Astrocyte (in vitro differentiated cells and primary cell): ENCODE results near the gene NRARP. TPM values are rescaled to one million over a fixed set of nuclear protein-coding genes. Genes with fewer than 3 reads are reported as not detected.

Experiments used
- DNase-seq: peaks from one replicate; pipeline ENCODE4 v3.0.0-alpha.2; 2010; ENCODE audit warnings: low read depth
- FAIRE-seq: peaks from 2 replicates; lab custom pipeline; 2011; peaks lifted over from hg19 to GRCh38; lab: Jason Lieb, UNC
- H2AFZ ChIP-seq: 2 replicates; pipeline ENCODE4 v1.6.0; 2012; ENCODE audit warnings: low read depth, low read length, inconsistent platforms
- H3K27ac ChIP-seq: 2 replicates; pipeline ENCODE4 v1.5.1; 2011; ENCODE audit warnings: low read depth, low read length, inconsistent platforms
- H3K27me3 ChIP-seq: 2 replicates; pipeline ENCODE4 v1.6.0; 2011; ENCODE audit warnings: low read length, inconsistent platforms; ENCODE audit not compliant: insufficient read depth
- H3K36me3 ChIP-seq: 2 replicates; pipeline ENCODE4 v1.5.1; 2011; ENCODE audit warnings: low read length, inconsistent platforms; ENCODE audit not compliant: insufficient read depth
- H3K4me1 ChIP-seq: 2 replicates; pipeline ENCODE4 v1.5.1; 2011; ENCODE audit warnings: low read length, inconsistent platforms; ENCODE audit not compliant: insufficient read depth
- H3K4me2 ChIP-seq: 2 replicates; pipeline ENCODE4 v1.6.0; 2012; ENCODE audit warnings: low read length, inconsistent platforms
- H3K4me3 ChIP-seq: 2 replicates; pipeline ENCODE4 v1.5.1; 2011; ENCODE audit warnings: low read depth, mild to moderate bottlenecking, low read length, inconsistent platforms; ENCODE audit not compliant: insufficient read depth
- H3K79me2 ChIP-seq: 2 replicates; pipeline ENCODE4 v1.6.0; 2012; ENCODE audit warnings: mild to moderate bottlenecking, low read length, inconsistent platforms; ENCODE audit not compliant: insufficient read depth
- H3K9ac ChIP-seq: 2 replicates; pipeline ENCODE4 v1.6.0; 2012; ENCODE audit warnings: mild to moderate bottlenecking, low read length, inconsistent platforms
- H3K9me3 ChIP-seq: 2 replicates; pipeline ENCODE4 v1.5.1; 2012; ENCODE audit warnings: low read depth, mild to moderate bottlenecking, low read length, inconsistent platforms; ENCODE audit not compliant: insufficient read depth
- H4K20me1 ChIP-seq: 2 replicates; pipeline ENCODE4 v1.6.0; 2012; ENCODE audit warnings: low read length, inconsistent platforms; ENCODE audit not compliant: insufficient read depth
- H3K27ac Mint-ChIP-seq: one replicate; pipeline ENCODE4 v1.8.0; 2021; ENCODE audit warnings: mild to moderate bottlenecking, mixed read lengths; ENCODE audit not compliant: unreplicated experiment
- H3K27me3 Mint-ChIP-seq: one replicate; pipeline ENCODE4 v1.8.0; 2021; ENCODE audit warnings: low read depth, mixed read lengths; ENCODE audit not compliant: unreplicated experiment
- H3K36me3 Mint-ChIP-seq: one replicate; pipeline ENCODE4 v1.8.0; 2021; ENCODE audit warnings: low read depth, mixed read lengths; ENCODE audit not compliant: unreplicated experiment
- H3K4me1 Mint-ChIP-seq: one replicate; pipeline ENCODE4 v1.8.0; 2021; ENCODE audit warnings: low read depth, mixed read lengths; ENCODE audit not compliant: unreplicated experiment
- H3K4me3 Mint-ChIP-seq: one replicate; pipeline ENCODE4 v1.8.0; 2021; ENCODE audit warnings: mild to moderate bottlenecking, moderate library complexity, mixed read lengths; ENCODE audit not compliant: unreplicated experiment
- H3K9me3 Mint-ChIP-seq: one replicate; pipeline ENCODE4 v1.8.0; 2021; ENCODE audit warnings: mild to moderate bottlenecking, mixed read lengths; ENCODE audit not compliant: unreplicated experiment
- EZH2 ChIP-seq: IDR thresholded peaks from 2 replicates; pipeline ENCODE4 v1.6.1; 2012; ENCODE audit warnings: mild to moderate bottlenecking, low read length, inconsistent platforms; ENCODE audit not compliant: insufficient read depth
- total RNA-seq: library from RNA; stranded (reverse); gene quantifications from 2 replicates; pipeline ENCODE4 v1.2.1, GENCODE V29; 2021
- TF ChIP-seq, protein P1 (sequence below): IDR thresholded peaks from 2 replicates; pipeline ENCODE4 v1.5.1; 2011; ENCODE audit warnings: low read depth, mild to moderate bottlenecking, inconsistent platforms, low read length, moderate library complexity; ENCODE audit not compliant: insufficient read depth

Gene NRARP
- total RNA-seq, 1 donor from 2014 or later: 7.3 TPM

GRCh38 chr9:137318602-137319001, 16.5 kb upstream of the NRARP start:
- no peaks in the 10 kb centered on the region for H3K36me3 Mint-ChIP-seq
- no peak overlapping the region for H3K4me3 Mint-ChIP-seq
- no peak overlapping the region for H3K4me2 ChIP-seq
- no peak overlapping the region for H3K4me3 ChIP-seq
- H2AFZ ChIP-seq: no peak overlapping the region
- no peak overlapping the region for H3K27ac ChIP-seq
- no peaks in the 10 kb centered on the region for H3K79me2 ChIP-seq
- H4K20me1 ChIP-seq: no peaks in the 10 kb centered on the region
- no peaks in the 10 kb centered on the region for H3K36me3 ChIP-seq
- H3K4me1 ChIP-seq: peaks cover 7% of the 10 kb centered on the region
- DNase-seq: no peak
- no peaks in the 10 kb centered on the region for H3K9me3 Mint-ChIP-seq
- no peak for FAIRE-seq
- no peaks in the 10 kb centered on the region for H3K9me3 ChIP-seq
- H3K27me3 ChIP-seq: no peaks in the 10 kb centered on the region
- TF ChIP-seq EZH2: no peak
- TF ChIP-seq, protein P1, sequence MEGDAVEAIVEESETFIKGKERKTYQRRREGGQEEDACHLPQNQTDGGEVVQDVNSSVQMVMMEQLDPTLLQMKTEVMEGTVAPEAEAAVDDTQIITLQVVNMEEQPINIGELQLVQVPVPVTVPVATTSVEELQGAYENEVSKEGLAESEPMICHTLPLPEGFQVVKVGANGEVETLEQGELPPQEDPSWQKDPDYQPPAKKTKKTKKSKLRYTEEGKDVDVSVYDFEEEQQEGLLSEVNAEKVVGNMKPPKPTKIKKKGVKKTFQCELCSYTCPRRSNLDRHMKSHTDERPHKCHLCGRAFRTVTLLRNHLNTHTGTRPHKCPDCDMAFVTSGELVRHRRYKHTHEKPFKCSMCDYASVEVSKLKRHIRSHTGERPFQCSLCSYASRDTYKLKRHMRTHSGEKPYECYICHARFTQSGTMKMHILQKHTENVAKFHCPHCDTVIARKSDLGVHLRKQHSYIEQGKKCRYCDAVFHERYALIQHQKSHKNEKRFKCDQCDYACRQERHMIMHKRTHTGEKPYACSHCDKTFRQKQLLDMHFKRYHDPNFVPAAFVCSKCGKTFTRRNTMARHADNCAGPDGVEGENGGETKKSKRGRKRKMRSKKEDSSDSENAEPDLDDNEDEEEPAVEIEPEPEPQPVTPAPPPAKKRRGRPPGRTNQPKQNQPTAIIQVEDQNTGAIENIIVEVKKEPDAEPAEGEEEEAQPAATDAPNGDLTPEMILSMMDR: no peak
- no peak overlapping the region for H3K9ac ChIP-seq
- peaks cover 3% of the 10 kb centered on the region for H3K27me3 Mint-ChIP-seq
- H3K4me1 Mint-ChIP-seq: no peaks in the 10 kb centered on the region
- no peak overlapping the region for H3K27ac Mint-ChIP-seq

DNA sequence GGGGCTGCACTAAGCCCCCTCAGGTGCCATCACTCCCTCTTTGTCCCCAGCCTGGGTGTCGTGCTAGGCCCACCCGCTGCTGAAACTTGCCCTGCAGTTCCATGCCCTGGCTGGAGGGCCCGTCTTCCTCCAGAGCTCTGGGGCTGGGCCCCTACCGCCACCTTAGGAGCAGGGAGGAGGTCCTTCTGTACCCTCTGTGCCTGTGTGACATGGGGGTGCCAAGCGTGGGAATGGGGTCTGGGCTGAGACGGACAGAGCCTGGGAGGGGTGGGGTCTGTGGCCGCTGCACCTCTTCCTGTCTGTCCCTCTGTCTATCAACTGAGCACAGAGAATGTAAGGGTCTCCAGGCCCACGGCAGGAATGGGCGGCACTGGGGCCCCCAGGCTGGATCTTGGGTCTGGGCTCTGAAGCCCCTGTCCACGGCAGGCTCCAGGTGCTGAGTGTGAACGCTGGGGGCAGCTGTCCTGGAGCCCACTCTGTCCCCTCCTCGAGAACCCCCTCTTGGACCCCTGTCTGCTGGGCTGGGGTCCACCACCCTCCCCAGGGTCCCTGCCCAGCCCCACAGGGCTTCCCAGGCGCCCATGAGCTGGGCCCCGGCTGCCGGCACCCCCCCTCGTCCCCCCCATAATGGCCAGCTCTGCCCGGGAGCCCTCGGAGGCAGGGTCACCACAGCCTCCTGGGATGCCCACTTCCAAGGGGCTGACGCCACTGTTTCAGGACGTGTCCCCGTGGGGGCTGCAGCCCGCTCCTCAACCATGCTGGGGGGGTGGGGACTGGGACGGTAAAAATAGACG, 15.8 kb upstream of the NRARP start:
- no peaks in the 10 kb centered on the region for H3K27me3 ChIP-seq
- H3K4me3 Mint-ChIP-seq: no peak overlapping the region
- no peak overlapping the region for H3K9ac ChIP-seq
- H3K36me3 Mint-ChIP-seq: no peaks in the 10 kb centered on the region
- H3K4me1 Mint-ChIP-seq: no peaks in the 10 kb centered on the region
- TF ChIP-seq, protein P1: no peak
- TF ChIP-seq EZH2: no peak
- FAIRE-seq: no peak
- no peak overlapping the region for H2AFZ ChIP-seq
- no peak overlapping the region for H3K4me3 ChIP-seq
- H3K9me3 Mint-ChIP-seq: no peaks in the 10 kb centered on the region
- peaks cover 3% of the 10 kb centered on the region for H3K27me3 Mint-ChIP-seq
- H3K4me2 ChIP-seq: no peak overlapping the region
- H3K27ac Mint-ChIP-seq: no peak overlapping the region
- H3K27ac ChIP-seq: no peak overlapping the region
- no peak for DNase-seq
- H4K20me1 ChIP-seq: no peaks in the 10 kb centered on the region
- no peaks in the 10 kb centered on the region for H3K36me3 ChIP-seq
- no peaks in the 10 kb centered on the region for H3K79me2 ChIP-seq
- peaks cover 7% of the 10 kb centered on the region for H3K4me1 ChIP-seq
- no peaks in the 10 kb centered on the region for H3K9me3 ChIP-seq

GRCh38 chr9:137317021-137317717, 15.1 kb upstream of the NRARP start:
- FAIRE-seq: no peak
- H3K4me1 Mint-ChIP-seq: no peaks in the 10 kb centered on the region
- H3K4me3 ChIP-seq: no peak overlapping the region
- peaks cover 3% of the 10 kb centered on the region for H3K27me3 Mint-ChIP-seq
- H3K9me3 ChIP-seq: no peaks in the 10 kb centered on the region
- H3K79me2 ChIP-seq: no peaks in the 10 kb centered on the region
- no peaks in the 10 kb centered on the region for H3K36me3 ChIP-seq
- H3K27ac ChIP-seq: no peak overlapping the region
- no peak overlapping the region for H3K9ac ChIP-seq
- H3K4me2 ChIP-seq: no peak overlapping the region
- no peaks in the 10 kb centered on the region for H4K20me1 ChIP-seq
- TF ChIP-seq EZH2: no peak
- TF ChIP-seq, protein P1: no peak
- no peak overlapping the region for H3K27ac Mint-ChIP-seq
- peaks cover 7% of the 10 kb centered on the region for H3K4me1 ChIP-seq
- no peaks in the 10 kb centered on the region for H3K9me3 Mint-ChIP-seq
- no peak overlapping the region for H2AFZ ChIP-seq
- no peak for DNase-seq
- H3K27me3 ChIP-seq: no peaks in the 10 kb centered on the region
- no peaks in the 10 kb centered on the region for H3K36me3 Mint-ChIP-seq
- H3K4me3 Mint-ChIP-seq: no peak overlapping the region
